ENCODE measurements around the gene WDR12. TPM values are rescaled to one million over a fixed set of nuclear protein-coding genes. Genes with fewer than 3 reads are reported as not detected.
A peak's percentile ranks its signal among the peaks of the same experiment; 100 is the strongest.
"Not testable (repeated sequence)": the region's sequence is repeated elsewhere in the genome, so short reads cannot be mapped to it uniquely, and the experiment has no call there.

The WDR12 gene
- total and polyA plus RNA-seq, 2 experiments from 2014 or later = 45.8 to 66.1 TPM

DNA sequence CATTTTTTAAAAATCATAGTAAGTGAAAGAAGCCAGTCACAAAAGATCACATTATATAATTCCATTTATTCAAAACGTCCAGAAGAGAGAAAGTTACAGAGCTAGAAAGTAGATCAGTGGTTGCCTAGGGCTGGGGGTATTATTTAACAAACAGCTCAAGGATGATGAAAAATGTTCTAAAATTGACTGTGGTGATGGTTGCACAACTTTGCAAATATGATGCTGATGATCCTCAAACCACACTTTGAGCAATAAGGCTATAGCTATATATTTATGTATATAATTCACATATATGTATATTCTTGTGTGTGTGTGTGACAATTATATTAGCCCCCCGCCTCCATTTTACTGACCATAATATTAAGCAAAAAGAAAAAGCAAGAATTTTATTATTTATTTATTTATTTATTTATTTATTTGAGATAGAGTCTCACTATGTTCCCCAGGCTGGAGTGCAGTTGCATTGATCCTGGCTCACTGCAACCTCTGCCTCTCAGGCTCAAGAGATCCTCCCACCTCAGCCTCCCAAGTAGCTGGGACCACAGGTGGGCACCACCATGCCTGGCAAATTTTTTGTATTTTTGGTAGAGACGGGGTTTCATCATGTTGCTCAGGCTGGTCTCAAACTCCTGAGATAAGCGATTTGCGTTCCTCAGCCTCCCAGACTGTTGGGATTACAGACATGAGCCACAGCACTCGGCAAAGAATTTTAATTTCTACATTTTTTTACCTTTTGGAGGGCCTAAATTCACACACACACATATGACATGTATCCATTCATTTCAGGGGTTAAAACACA lies 1.9 kb downstream of the WDR12 start:
- 90 to 94% methylated on average over 6 of the region's 6 CpGs for WGBS, 2 experiments (ENCODE audit: low coverage in 1 of 2, low lambda C conversion rate in 2 of 2, missing lambda C conversion rate in 2 of 2)

DNA sequence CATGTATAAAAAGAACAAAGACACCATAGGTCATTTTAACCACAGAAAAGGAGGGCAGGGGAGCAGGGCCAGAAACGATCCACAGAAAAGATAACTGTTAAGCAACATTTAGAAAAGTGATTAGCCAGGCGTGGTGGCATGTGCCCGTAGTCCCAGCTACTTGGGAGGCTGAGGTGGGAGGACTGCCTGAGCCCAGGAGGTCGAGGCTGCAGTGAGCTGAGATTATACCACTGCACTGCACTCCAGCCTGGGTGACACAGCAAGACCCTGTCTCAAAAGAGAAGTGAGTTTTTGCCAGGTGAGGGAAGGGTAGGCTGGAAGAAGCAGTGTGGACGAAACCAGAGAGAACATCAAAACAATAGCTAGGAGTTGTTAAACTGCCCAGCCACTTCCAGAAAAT lies 3.3 kb downstream of the WDR12 start:
- Histone ChIP-seq H3K27ac (no peak overlapping the region), H3K79me2 (ENCODE audit: insufficient read depth) (peaks cover 71% of the 10 kb centered on the region)
- WGBS, 2 experiments (ENCODE audit: low coverage in 1 of 2, low lambda C conversion rate in 2 of 2, missing lambda C conversion rate in 2 of 2) = 80 to 89% methylated on average over 5 of the region's 5 CpGs

More for the DNA sequence above, 1.9 kb downstream of the WDR12 start:
- H3K79me2 ChIP-seq (ENCODE audit: insufficient read depth) = peaks cover 73% of the 10 kb centered on the region
- H3K27me3 ChIP-seq (replicated peaks; ENCODE audit: insufficient read depth) = no peaks in the 10 kb centered on the region
- no peaks in the 10 kb centered on the region for H3K9me2 ChIP-seq (ENCODE audit: insufficient read depth)
- H3K27ac ChIP-seq = no peak overlapping the region
- H3K9me3 ChIP-seq (ENCODE audit: low read depth) = no peaks in the 10 kb centered on the region
- H3K4me2 ChIP-seq (ENCODE audit: unreplicated experiment) = peak overlapping the region; percentile 91
- no peaks in the 10 kb centered on the region for H3F3A ChIP-seq (ENCODE audit: insufficient read depth)
- H4K20me1 ChIP-seq (ENCODE audit: insufficient read depth) = no peaks in the 10 kb centered on the region
- peaks cover 13% of the 10 kb centered on the region; the same call in 1 of the 2 replicates for H3K36me3 ChIP-seq (ENCODE audit: low read depth)
- peaks cover 8% of the 10 kb centered on the region for H3K4me1 ChIP-seq (ENCODE audit: insufficient read depth)
- DNase-seq = peak; percentile 18
- H3K4me3 ChIP-seq = peak overlapping the region; percentile 92; the same call in 1 of the 2 replicates
- in situ Hi-C loops (cut with MboI) = no loop called here
- H3K9ac ChIP-seq = no peak overlapping the region
- TF ChIP-seq EZH2phosphoT487 (IDR thresholded peaks at IDR 0.05; ENCODE audit: insufficient read depth, low read depth) = no peak
- no peak for TF ChIP-seq EZH2 (IDR thresholded peaks at IDR 0.05; ENCODE audit: insufficient read depth, poor library complexity, severe bottlenecking)
- H2AFZ ChIP-seq = no peak overlapping the region

DNA sequence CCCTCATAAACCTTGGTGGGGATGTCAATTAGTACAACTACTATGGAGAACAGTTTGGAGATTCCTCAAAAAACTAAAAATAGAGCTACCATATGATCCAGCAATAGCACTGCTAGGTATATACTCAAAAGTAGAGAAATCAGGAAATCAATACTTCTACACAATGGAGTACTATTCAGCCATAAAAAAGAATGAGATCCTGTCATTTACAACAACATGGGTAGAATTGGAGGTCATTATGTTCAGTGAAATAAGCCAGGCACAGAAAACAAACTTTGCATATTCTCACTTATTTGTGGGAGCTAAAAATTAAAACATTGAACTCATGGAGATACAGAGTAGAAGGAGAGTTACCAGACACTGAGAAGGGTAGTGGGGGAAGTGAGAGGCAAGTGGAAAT lies 6.0 kb downstream of the WDR12 start:
- H3K9me3 ChIP-seq (ENCODE audit: low read depth); H3K27me3 ChIP-seq (replicated peaks; ENCODE audit: insufficient read depth); H3K4me3 ChIP-seq; H4K20me1 ChIP-seq (ENCODE audit: insufficient read depth); H3K9ac ChIP-seq; H3K4me1 ChIP-seq (ENCODE audit: insufficient read depth); H3F3A ChIP-seq (ENCODE audit: insufficient read depth); DNase-seq; H3K27ac ChIP-seq; H2AFZ ChIP-seq; H3K4me2 ChIP-seq (ENCODE audit: unreplicated experiment); H3K9me2 ChIP-seq (ENCODE audit: insufficient read depth); in situ Hi-C loops (cut with MboI): not testable (repeated sequence)
- Histone ChIP-seq H3K79me2 (ENCODE audit: insufficient read depth) (peaks cover 73% of the 10 kb centered on the region), H3K36me3 (ENCODE audit: low read depth) (peaks cover 32% of the 10 kb centered on the region; the same call in 1 of the 2 replicates)

More for the DNA sequence above, 3.3 kb downstream of the WDR12 start:
- TF ChIP-seq EZH2 (IDR thresholded peaks at IDR 0.05; ENCODE audit: insufficient read depth, poor library complexity, severe bottlenecking) (no peak), EZH2phosphoT487 (IDR thresholded peaks at IDR 0.05; ENCODE audit: insufficient read depth, low read depth) (no peak)
- Histone ChIP-seq H3K4me2 (ENCODE audit: unreplicated experiment) (no peak overlapping the region), H3K4me1 (ENCODE audit: insufficient read depth) (peaks cover 4% of the 10 kb centered on the region), H3K9ac (no peak overlapping the region), H2AFZ (no peak overlapping the region), H3K27me3 (replicated peaks; ENCODE audit: insufficient read depth) (no peaks in the 10 kb centered on the region), H3K4me3 (no peak overlapping the region), H3K36me3 (ENCODE audit: low read depth) (peaks cover 19% of the 10 kb centered on the region; the same call in 1 of the 2 replicates), H3K9me2 (ENCODE audit: insufficient read depth) (no peaks in the 10 kb centered on the region), H3F3A (ENCODE audit: insufficient read depth) (no peaks in the 10 kb centered on the region), H3K9me3 (ENCODE audit: low read depth) (no peaks in the 10 kb centered on the region), H4K20me1 (ENCODE audit: insufficient read depth) (no peaks in the 10 kb centered on the region)
- no peak for DNase-seq
- in situ Hi-C loops (cut with MboI) = no loop called here

GRCh38 chr2:202885190-202885589 lies 26.3 kb downstream of the WDR12 start:
- Histone ChIP-seq H3K4me3 (no peak overlapping the region), H3K27me3 (replicated peaks; ENCODE audit: insufficient read depth) (no peaks in the 10 kb centered on the region), H3K9me3 (ENCODE audit: low read depth) (no peaks in the 10 kb centered on the region), H4K20me1 (ENCODE audit: insufficient read depth) (no peaks in the 10 kb centered on the region), H3K9ac (no peak overlapping the region), H3K4me1 (ENCODE audit: insufficient read depth) (no peaks in the 10 kb centered on the region), H3K9me2 (ENCODE audit: insufficient read depth) (no peaks in the 10 kb centered on the region), H3K79me2 (ENCODE audit: insufficient read depth) (no peaks in the 10 kb centered on the region), H3F3A (ENCODE audit: insufficient read depth) (peaks cover 11% of the 10 kb centered on the region), H2AFZ (no peak overlapping the region), H3K4me2 (ENCODE audit: unreplicated experiment) (no peak overlapping the region), H3K27ac (no peak overlapping the region), H3K36me3 (ENCODE audit: low read depth) (peaks cover 11% of the 10 kb centered on the region; the same call in 1 of the 2 replicates)
- WGBS, 2 experiments (ENCODE audit: low coverage in 1 of 2, low lambda C conversion rate in 2 of 2, missing lambda C conversion rate in 2 of 2) = 98% methylated on average over 7 of the region's 7 CpGs
- TF ChIP-seq EZH2phosphoT487 (IDR thresholded peaks at IDR 0.05; ENCODE audit: insufficient read depth, low read depth) = no peak
- no peak for TF ChIP-seq EZH2 (IDR thresholded peaks at IDR 0.05; ENCODE audit: insufficient read depth, poor library complexity, severe bottlenecking)
- in situ Hi-C loops (cut with MboI) = no loop called here
- DNase-seq = no peak

All from GM23248 (cell line).